ENCODE data around the gene CLCN5.

The CLCN5 gene

GRCh38 chrX:50125480-50125879, 203.1 kb downstream of the CLCN5 start:
- H3K27ac ChIP-seq (ENCODE audit: low read length), result no peak overlapping the region
- DNase-seq, result no peak
- H3K9ac ChIP-seq (ENCODE audit: low read length), result no peak overlapping the region
- TF ChIP-seq EZH2phosphoT487 (IDR thresholded peaks at IDR 0.05; ENCODE audit: low read length) (no peak), CTCF (IDR thresholded peaks at IDR 0.05; ENCODE audit: low read length) (no peak), EZH2 (optimal IDR thresholded peaks at IDR 0.05; ENCODE audit: low read depth, low read length) (no peak)
- no peaks in the 10 kb centered on the region for H3F3A ChIP-seq (ENCODE audit: insufficient read depth, low read length)
- H3K4me1 ChIP-seq (ENCODE audit: low read length), result no peaks in the 10 kb centered on the region
- no peaks in the 10 kb centered on the region for H4K20me1 ChIP-seq (ENCODE audit: insufficient read depth, low read length)
- H3K79me2 ChIP-seq (ENCODE audit: low read length), result no peaks in the 10 kb centered on the region
- H3K9me3 ChIP-seq (replicated peaks; ENCODE audit: insufficient read depth, low read length), result no peaks in the 10 kb centered on the region
- H3K4me3 ChIP-seq (ENCODE audit: low read length), result no peak overlapping the region
- H3K36me3 ChIP-seq (replicated peaks; ENCODE audit: insufficient read depth, low read length), result no peaks in the 10 kb centered on the region
- no peaks in the 10 kb centered on the region for H3K27me3 ChIP-seq (replicated peaks; ENCODE audit: insufficient read depth, low read length)
- H2AFZ ChIP-seq (ENCODE audit: low read length), result no peak overlapping the region
- H3K9me2 ChIP-seq (replicated peaks; ENCODE audit: insufficient read depth, low read length), result no peaks in the 10 kb centered on the region
- H3K4me2 ChIP-seq (ENCODE audit: low read depth, low read length), result no peak overlapping the region

- DNase-seq, result no peak
- H3K27me3 ChIP-seq (replicated peaks; ENCODE audit: insufficient read depth, low read length), result no peaks in the 10 kb centered on the region
- no peaks in the 10 kb centered on the region for H3K9me2 ChIP-seq (replicated peaks; ENCODE audit: insufficient read depth, low read length)
- TF ChIP-seq CTCF (IDR thresholded peaks at IDR 0.05; ENCODE audit: low read length) (no peak), EZH2phosphoT487 (IDR thresholded peaks at IDR 0.05; ENCODE audit: low read length) (no peak), EZH2 (optimal IDR thresholded peaks at IDR 0.05; ENCODE audit: low read depth, low read length) (no peak)
- no peak overlapping the region for H3K4me3 ChIP-seq (ENCODE audit: low read length)
- H3K36me3 ChIP-seq (replicated peaks; ENCODE audit: insufficient read depth, low read length), result no peaks in the 10 kb centered on the region
- H4K20me1 ChIP-seq (ENCODE audit: insufficient read depth, low read length), result no peaks in the 10 kb centered on the region
- no peaks in the 10 kb centered on the region for H3K79me2 ChIP-seq (ENCODE audit: low read length)
- H3K9ac ChIP-seq (ENCODE audit: low read length), result no peak overlapping the region
- H3K9me3 ChIP-seq (replicated peaks; ENCODE audit: insufficient read depth, low read length), result no peaks in the 10 kb centered on the region
- no peak overlapping the region for H2AFZ ChIP-seq (ENCODE audit: low read length)
- no peaks in the 10 kb centered on the region for H3K4me1 ChIP-seq (ENCODE audit: low read length)
- no peak overlapping the region for H3K27ac ChIP-seq (ENCODE audit: low read length)
- H3K4me2 ChIP-seq (ENCODE audit: low read depth, low read length), result no peak overlapping the region
- no peaks in the 10 kb centered on the region for H3F3A ChIP-seq (ENCODE audit: insufficient read depth, low read length)
Observed at GRCh38 chrX:50147972-50148371, 225.6 kb downstream of the CLCN5 start.
